ENCODE data around the gene PSD2. TPM values are rescaled to one million over a fixed set of nuclear protein-coding genes. Genes with fewer than 3 reads are reported as not detected.

The PSD2 gene
- total and polyA plus RNA-seq, 2 of the 13 experiments (the other 11 are each of a cell fraction or from before 2014, with no cell fraction given), result 0.07 TPM; not detected in 1

DNA sequence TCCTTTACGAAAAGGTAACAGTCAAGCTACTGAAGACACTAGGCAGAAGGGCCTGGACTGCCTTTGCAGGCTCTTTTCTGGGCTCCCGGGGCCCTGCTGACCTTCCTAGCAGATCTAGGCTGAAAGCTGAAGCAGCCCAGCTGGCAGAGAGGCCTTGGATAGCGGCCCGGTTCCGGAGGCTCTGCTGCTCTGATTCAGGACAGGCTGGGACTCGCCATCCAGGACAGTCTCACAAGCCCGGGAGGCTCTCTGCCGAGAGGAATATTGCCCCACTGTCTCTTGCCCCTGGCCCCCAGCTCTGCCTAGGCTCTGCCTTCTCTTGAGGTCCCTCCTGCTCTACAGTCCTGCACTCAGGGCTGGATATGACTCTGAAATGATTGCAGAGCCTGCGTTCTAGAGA lies 67.8 kb downstream of the PSD2 start:
- BruUV-seq (replicated peaks), result no TSS peak
- WGBS (ENCODE audit: low lambda C conversion rate), result 10% methylated on average over 2 of the region's 9 CpGs
- intact Hi-C loops (cut with micrococcal nuclease; ENCODE audit: unreplicated experiment) (loop anchor here (10.0 kb wide), 1 partner anchor 101 kb away; no protein-coding TSS in a partner anchor), in situ Hi-C loops (cut with HindIII; ENCODE audit: extremely low pct_ligation_motif_present, low pct_unique_long_range_greater_than_20kb) (no loop called here)
- ChIA-PET POLR2A (no interaction called here), CTCF (ENCODE audit: low intra/inter-chr PET ratio, low total read pairs) (interaction anchor here (1.2 to 2.6 kb wide), 3 partner anchors 76 to 294 kb away, joined by 3 to 28 read pairs (median 4); no protein-coding TSS in a partner anchor)
- Histone ChIP-seq H3K79me2 (ENCODE audit: insufficient read depth, low read length) (no peaks in the 10 kb centered on the region), H3K4me1 (ENCODE audit: insufficient read depth, low read length) (no peaks in the 10 kb centered on the region), H4K20me1 (ENCODE audit: insufficient read depth, low read length) (no peaks in the 10 kb centered on the region), H3K9ac (ENCODE audit: insufficient read depth, low read depth, low read length) (no peak overlapping the region), H3K36me3 (replicated peaks in 1 of 2; ENCODE audit: control insufficient read depth in 1 of 2, insufficient read depth in 2 of 2, low read length in 2 of 2) (no peaks in the 10 kb centered on the region), H3K4me3 (replicated peaks in 1 of 3; ENCODE audit: insufficient read depth in 1 of 3, low read depth in 2 of 3, low read length in 3 of 3) (no peak overlapping the region), H3K27ac (ENCODE audit: extremely low read length, insufficient read depth, low read length) (no peak overlapping the region), H3K9me3 (ENCODE audit: low read length) (no peaks in the 10 kb centered on the region), H3K4me2 (ENCODE audit: low read depth, low read length) (no peak overlapping the region), H2AFZ (ENCODE audit: low read length) (no peak overlapping the region), H3K27me3 (ENCODE audit: control insufficient read depth in 1 of 2, insufficient read depth in 2 of 2, low read length in 2 of 2) (peaks cover 4 to 26% of the 10 kb centered on the region in 2 experiments; a peak in 3 of 5 replicates)
- DNase-seq (ENCODE audit: low spot score) (no peak), ATAC-seq (no peak; the same call in 2 of the 3 replicates), FAIRE-seq (no peak)
- TF ChIP-seq TBX2 (CRISPR knock-in tag; IDR thresholded peaks at IDR 0.05; ENCODE audit: borderline replicate concordance) (no peak), MATR3 (CRISPR knock-in tag; IDR thresholded peaks at IDR 0.05) (no peak), ZBTB8A (CRISPR knock-in tag; IDR thresholded peaks at IDR 0.05; ENCODE audit: borderline replicate concordance, low read depth) (no peak), ZIK1 (CRISPR knock-in tag; IDR thresholded peaks at IDR 0.05; ENCODE audit: borderline replicate concordance, low read depth) (no peak), EP300 (IDR thresholded peaks at IDR 0.05; ENCODE audit: low read depth in 2 of 2, low read length in 2 of 2) (no peak), EP300 (CRISPR knock-in tag; IDR thresholded peaks at IDR 0.05; ENCODE audit: borderline replicate concordance) (no peak), NFIB (CRISPR knock-in tag; IDR thresholded peaks at IDR 0.05; ENCODE audit: borderline replicate concordance) (no peak), ZNF737 (CRISPR knock-in tag; IDR thresholded peaks at IDR 0.05; ENCODE audit: borderline replicate concordance) (no peak), SMARCE1 (IDR thresholded peaks at IDR 0.05; ENCODE audit: borderline replicate concordance) (no peak)

Data from HepG2 (cell line).